Kidney epithelial cell (primary cell): ENCODE results near the gene CRIP2. TPM values are rescaled to one million over a fixed set of nuclear protein-coding genes. Genes with fewer than 3 reads are reported as not detected.

ENCODE experiments used
- DNase-seq: peaks from one replicate; pipeline ENCODE4 v3.0.0-alpha.2; 2010; ENCODE audit warnings: low read depth
- H3K27me3 ChIP-seq: 2 replicates; pipeline ENCODE4 v1.6.0; 2011; ENCODE audit warnings: low read length; ENCODE audit not compliant: control insufficient read depth, insufficient read depth
- H3K36me3 ChIP-seq: 2 replicates; pipeline ENCODE4 v1.5.1; 2011; ENCODE audit warnings: low read length; ENCODE audit not compliant: control insufficient read depth, insufficient read depth
- H3K4me3 ChIP-seq: 2 replicates; pipeline ENCODE4 v1.5.1; 2011; ENCODE audit warnings: low read depth, mild to moderate bottlenecking, control low read depth, low read length
- CTCF ChIP-seq: IDR thresholded peaks from 2 replicates; pipeline ENCODE4 v1.5.1; 2011; ENCODE audit warnings: mild to moderate bottlenecking, moderate library complexity, low read length, control low read depth, inconsistent platforms; ENCODE audit not compliant: insufficient read depth, poor library complexity, severe bottlenecking
- total RNA-seq: library from RNA; depleted of rRNA; stranded (reverse); fragments of >200 nt; gene quantifications from 2 replicates; pipeline ENCODE4 v1.2.3, GENCODE V29; 2015

Gene CRIP2
- total RNA-seq, 1 donor from 2014 or later = 101 TPM

DNA sequence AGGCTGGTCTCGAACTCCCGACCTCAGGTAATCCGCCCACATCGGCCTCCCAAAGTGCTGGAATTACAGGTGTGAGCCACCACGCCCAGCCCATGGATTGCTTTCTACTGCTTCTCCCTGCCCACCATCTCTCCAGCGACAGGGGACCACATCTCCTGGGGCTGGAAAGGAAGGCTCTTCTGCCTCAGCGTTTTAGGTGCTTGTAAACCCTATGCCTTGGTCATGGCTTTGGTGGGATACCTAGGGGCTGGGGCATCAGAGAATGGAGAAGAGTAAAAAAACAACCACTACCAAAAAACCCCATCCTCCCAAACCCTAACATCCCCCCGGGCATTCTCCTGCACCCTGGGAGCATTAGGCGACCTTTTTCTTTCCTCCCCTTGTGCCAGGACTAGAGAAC is 50.7 kb downstream of the CRIP2 start:
- no peak for TF ChIP-seq CTCF
- no peaks in the 10 kb centered on the region for H3K36me3 ChIP-seq
- H3K27me3 ChIP-seq = peaks cover 41% of the 10 kb centered on the region
- DNase-seq = no peak
- H3K4me3 ChIP-seq = no peak overlapping the region

DNA sequence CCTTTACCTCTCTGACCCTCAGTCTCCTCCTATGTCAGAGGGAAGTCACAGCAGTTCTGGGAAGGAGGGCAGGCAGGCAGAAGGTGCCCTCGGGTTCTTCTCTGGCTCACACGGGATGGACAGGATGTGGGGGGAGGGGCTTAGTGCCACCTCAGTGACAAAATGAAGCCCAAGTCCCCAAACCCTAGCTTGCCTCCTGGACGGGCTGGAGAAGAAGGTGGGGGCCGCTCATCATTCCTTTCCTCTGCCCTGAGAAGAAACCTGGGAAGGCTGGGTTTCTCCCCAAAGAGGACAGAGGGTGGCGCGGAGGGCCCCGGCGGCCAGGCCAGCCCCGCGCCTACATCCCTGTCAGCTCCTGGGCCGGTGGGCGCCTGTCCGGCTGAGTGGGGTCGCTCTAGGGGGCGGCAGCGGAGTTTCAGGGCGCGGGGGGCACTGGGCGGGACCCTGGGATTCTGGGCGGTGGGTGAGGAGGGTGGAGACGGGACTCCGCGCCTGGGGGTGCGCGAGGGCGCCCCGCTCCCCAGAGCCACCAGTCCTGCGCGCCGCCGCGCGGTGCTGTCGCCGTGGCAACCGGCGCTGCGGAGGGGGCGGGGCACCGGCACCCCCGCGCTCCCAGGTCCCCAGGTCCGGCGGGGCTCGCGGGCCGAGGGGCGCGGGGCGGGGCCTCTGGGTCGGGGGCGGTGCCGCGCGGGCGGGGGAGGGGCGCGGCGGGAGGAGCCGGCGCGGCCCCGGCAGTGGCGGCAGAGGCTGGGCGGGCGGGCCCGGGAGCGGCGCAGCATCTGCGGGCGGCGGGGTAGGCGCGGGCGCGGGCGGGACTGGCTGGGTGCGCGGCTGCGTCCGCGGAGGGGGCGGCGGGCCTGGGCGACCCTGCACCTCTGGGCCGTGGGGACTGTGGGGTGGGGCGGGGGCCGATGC is 51.5 kb downstream of the CRIP2 start, which contains the start of gene TMEM121:
TSS of gene TMEM121 (plus strand) at position 723 of the 915 bp plus-strand sequence. CDS start 2,252 bp downstream, outside the sequence.
- no peak for DNase-seq
- Histone ChIP-seq H3K36me3 (no peaks in the 10 kb centered on the region), H3K4me3 (peak within 1 kb of the TSS; percentile 48), H3K27me3 (peaks cover 48% of the 10 kb centered on the region)
- no peak for TF ChIP-seq CTCF

DNA sequence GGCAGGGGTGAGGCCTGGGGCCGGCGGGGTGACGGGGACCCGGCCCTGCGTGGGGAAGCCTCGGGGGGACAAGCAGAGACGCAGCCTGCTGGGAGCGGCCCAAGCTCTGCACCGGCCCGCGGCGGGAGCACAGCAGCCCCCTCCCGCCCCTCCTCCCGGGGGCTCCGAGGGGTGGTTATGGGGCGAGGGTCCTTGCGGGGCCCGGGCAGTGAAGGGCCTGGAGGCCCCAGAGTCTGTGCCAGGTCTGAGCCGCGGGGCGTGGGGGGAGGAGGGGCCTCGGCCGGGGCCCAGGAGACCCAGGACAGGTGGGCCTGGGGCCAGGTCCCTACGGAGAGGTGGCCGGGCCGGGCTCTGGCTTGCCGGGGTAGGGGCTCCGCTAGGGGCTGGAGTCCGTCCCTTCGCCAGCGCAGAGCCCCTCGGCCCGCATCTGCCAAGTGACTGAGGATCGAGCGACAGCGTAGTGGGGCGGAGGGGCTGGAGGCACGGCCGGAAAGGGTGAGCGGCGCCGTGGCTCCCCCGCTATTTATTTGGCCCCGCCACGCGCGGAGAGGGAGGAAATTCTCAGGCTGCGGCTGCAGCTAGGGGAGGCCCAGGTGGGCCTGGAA is 52.3 kb downstream of the CRIP2 start:
- no peak for TF ChIP-seq CTCF
- Histone ChIP-seq H3K27me3 (peaks cover 48% of the 10 kb centered on the region), H3K4me3 (peak overlapping the region; percentile 48), H3K36me3 (no peaks in the 10 kb centered on the region)
- DNase-seq = no peak

- no peak for TF ChIP-seq CTCF
- peaks cover 48% of the 10 kb centered on the region for H3K27me3 ChIP-seq
- peak overlapping the region; percentile 48 for H3K4me3 ChIP-seq
- no peaks in the 10 kb centered on the region for H3K36me3 ChIP-seq
- no peak for DNase-seq
These were observed 52.8 kb downstream of the CRIP2 start for GRCh38 chr14:105527381-105527825.

DNA sequence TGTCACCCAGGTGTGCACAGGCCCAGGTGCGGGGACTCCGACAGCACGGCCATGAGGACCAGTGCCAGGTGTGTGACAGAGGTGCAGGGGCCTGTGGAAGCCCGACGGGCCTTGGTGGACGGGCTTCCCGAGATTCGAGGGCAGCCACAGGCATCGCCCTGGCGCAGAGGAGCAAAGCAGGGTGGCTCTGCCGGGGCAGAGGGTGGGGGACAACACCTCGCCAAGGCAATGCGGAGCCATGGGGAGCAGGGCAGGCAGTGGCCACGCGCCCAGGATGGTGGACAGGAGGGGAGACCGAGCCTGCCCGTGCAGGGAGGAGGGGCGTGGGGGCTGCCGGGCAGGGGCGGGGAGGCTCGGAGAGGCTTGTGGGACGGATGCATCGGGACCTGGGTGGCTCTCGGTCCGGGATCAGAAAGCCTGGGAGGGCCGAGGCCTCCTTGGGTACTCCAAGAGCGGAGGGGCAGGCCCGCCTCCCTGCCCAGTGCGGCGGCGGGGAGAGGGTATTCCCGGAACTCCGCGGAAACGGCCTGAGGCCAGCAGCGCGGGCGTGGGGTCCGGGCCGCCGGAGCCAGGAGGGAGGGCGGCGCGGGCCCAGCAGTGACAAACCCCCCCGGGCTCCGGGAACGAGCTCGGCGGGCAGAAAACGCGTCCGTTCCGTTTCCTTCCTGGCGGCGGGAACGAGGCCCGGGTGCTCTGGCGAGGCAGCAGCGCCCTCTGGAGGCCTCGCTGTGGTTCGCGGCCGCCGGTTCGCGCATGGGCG is 53.4 kb downstream of the CRIP2 start:
- peak overlapping the region; percentile 48 for H3K4me3 ChIP-seq
- H3K36me3 ChIP-seq = no peaks in the 10 kb centered on the region
- H3K27me3 ChIP-seq = peaks cover 48% of the 10 kb centered on the region
- no peak for DNase-seq
- TF ChIP-seq CTCF = peak; percentile 59
